IPS DF 19.7 (cell line): ENCODE results near the gene CDC123.
A peak's percentile ranks its signal among the peaks of the same experiment; 100 is the strongest.
"Not testable (repeated sequence)": the region's sequence is repeated elsewhere in the genome, so short reads cannot be mapped to it uniquely, and the experiment has no call there.

Experiments used
- DNase-seq: peaks from one replicate; pipeline ENCODE4 v3.0.0-alpha.2; 2013; ENCODE audit warnings: low read depth, low spot score

CDC123 gene

GRCh38 chr10:12235116-12235694, 39.2 kb downstream of the CDC123 start:
- DNase-seq = no peak

- DNase-seq = no peak
These were observed 39.8 kb downstream of the CDC123 start for GRCh38 chr10:12235796-12236195.

- DNase-seq = no peak
These were observed 41.6 kb downstream of the CDC123 start for GRCh38 chr10:12237265-12238220.

- DNase-seq = no peak
These were observed 42.8 kb downstream of the CDC123 start for GRCh38 chr10:12238821-12239220.

GRCh38 chr10:12241810-12242529, 46.0 kb downstream of the CDC123 start:
- no peak for DNase-seq

- no peak for DNase-seq
These were observed 48.1 kb downstream of the CDC123 start for GRCh38 chr10:12243864-12244620.

- DNase-seq = no peak
These were observed 54.2 kb downstream of the CDC123 start for GRCh38 chr10:12250181-12250580.

- DNase-seq = not testable (repeated sequence)
These were observed 54.7 kb downstream of the CDC123 start for GRCh38 chr10:12250702-12251101.

- DNase-seq = no peak
These were observed 55.6 kb downstream of the CDC123 start for GRCh38 chr10:12251581-12251980.

GRCh38 chr10:12252882-12253546, 57.0 kb downstream of the CDC123 start:
- peak; percentile 9 for DNase-seq

GRCh38 chr10:12255048-12255447, 59.1 kb downstream of the CDC123 start:
- no peak for DNase-seq

GRCh38 chr10:12259988-12260387, 64.0 kb downstream of the CDC123 start:
- DNase-seq = no peak

- DNase-seq = no peak
These were observed 66.4 kb downstream of the CDC123 start for GRCh38 chr10:12262278-12262981.

GRCh38 chr10:12264204-12264940, 68.4 kb downstream of the CDC123 start:
- DNase-seq = peak; percentile 74

- DNase-seq = no peak
These were observed 73.1 kb downstream of the CDC123 start for GRCh38 chr10:12269056-12269455.

- no peak for DNase-seq
These were observed 75.2 kb downstream of the CDC123 start for GRCh38 chr10:12271210-12271540.

- not testable (repeated sequence) for DNase-seq
These were observed 81.9 kb downstream of the CDC123 start for GRCh38 chr10:12277862-12278261.

- no peak for DNase-seq
These were observed 83.3 kb downstream of the CDC123 start for GRCh38 chr10:12279281-12279680.

- no peak for DNase-seq
These were observed 91.8 kb downstream of the CDC123 start for GRCh38 chr10:12287772-12288171.

- not testable (repeated sequence) for DNase-seq
These were observed 101.8 kb downstream of the CDC123 start for GRCh38 chr10:12297784-12298183.
